Bronchial epithelial cell (primary cell): ENCODE measurements around the gene RTL5. TPM values are rescaled to one million over a fixed set of nuclear protein-coding genes. Genes with fewer than 3 reads are reported as not detected.

Source experiments
- DNase-seq: peaks from one replicate; pipeline ENCODE4 v3.0.0-alpha.2; 2010; ENCODE audit warnings: low read depth
- FAIRE-seq: peaks from 2 replicates; lab custom pipeline; 2011; peaks lifted over from hg19 to GRCh38; lab: Jason Lieb, UNC
- H3K27me3 ChIP-seq: 2 replicates; pipeline ENCODE4 v1.5.1; 2011; ENCODE audit warnings: low read length; ENCODE audit not compliant: control insufficient read depth, insufficient read depth
- H3K36me3 ChIP-seq: 2 replicates; pipeline ENCODE4 v1.5.1; 2011; ENCODE audit warnings: low read length; ENCODE audit not compliant: control insufficient read depth, insufficient read depth
- H3K4me3 ChIP-seq: 2 replicates; pipeline ENCODE4 v1.5.1; 2011; ENCODE audit warnings: mild to moderate bottlenecking, low read depth, low read length, control low read depth
- total RNA-seq: library from RNA; depleted of rRNA; stranded (reverse); fragments of >200 nt; gene quantifications from 2 replicates; pipeline ENCODE4 v1.2.1, GENCODE V29; 2014
- TF ChIP-seq, protein P1 (sequence below): IDR thresholded peaks from 2 replicates; pipeline ENCODE4 v1.5.1; 2011; ENCODE audit warnings: mild to moderate bottlenecking, moderate library complexity, low read length, control low read depth, inconsistent platforms; ENCODE audit not compliant: insufficient read depth, severe bottlenecking

RTL5 gene
- total RNA-seq, 1 donor from 2014 or later: not detected

DNA sequence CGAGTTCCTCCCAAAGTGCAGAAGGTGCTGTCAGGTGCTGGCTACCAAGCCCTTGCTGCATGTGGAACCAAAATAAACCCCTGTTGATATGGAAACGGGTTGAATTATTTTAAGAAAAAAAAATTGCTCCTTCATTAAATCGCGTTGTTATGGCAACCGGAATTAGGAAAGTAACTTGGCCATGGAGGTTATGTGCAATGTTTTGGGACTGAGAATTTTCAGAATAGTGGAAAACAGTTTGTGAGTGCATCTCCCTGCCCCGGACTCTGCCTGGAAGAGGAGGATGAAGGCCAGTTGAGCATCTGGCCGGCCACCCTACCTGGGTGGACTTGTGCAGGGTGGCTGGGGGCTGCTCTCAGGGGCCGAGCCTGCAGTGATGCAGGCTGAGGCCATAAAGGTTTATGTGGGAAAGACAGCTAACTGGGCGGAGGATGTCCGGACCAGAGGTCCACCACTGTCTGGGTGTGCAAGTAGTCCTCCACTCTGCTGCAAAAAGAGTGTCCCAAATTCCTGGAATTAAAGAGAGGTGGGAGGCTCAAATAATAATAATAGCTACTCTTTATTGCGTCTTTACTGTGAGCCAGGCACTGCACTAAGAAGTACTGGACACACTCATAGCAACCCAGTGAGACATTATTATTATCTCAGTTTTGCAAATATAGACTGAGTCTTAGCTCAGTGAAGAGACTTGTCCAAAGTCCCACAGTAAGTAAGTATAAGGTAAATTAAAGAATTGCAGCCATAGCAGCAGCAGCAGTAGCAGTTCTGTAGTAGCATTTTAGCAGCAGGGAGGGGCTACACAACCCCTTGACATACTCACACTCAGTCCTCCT lies 20.6 kb downstream of the RTL5 start:
- FAIRE-seq: no peak
- DNase-seq: no peak
- Histone ChIP-seq H3K4me3 (no peak overlapping the region), H3K36me3 (no peaks in the 10 kb centered on the region), H3K27me3 (no peaks in the 10 kb centered on the region)
- TF ChIP-seq, protein P1, sequence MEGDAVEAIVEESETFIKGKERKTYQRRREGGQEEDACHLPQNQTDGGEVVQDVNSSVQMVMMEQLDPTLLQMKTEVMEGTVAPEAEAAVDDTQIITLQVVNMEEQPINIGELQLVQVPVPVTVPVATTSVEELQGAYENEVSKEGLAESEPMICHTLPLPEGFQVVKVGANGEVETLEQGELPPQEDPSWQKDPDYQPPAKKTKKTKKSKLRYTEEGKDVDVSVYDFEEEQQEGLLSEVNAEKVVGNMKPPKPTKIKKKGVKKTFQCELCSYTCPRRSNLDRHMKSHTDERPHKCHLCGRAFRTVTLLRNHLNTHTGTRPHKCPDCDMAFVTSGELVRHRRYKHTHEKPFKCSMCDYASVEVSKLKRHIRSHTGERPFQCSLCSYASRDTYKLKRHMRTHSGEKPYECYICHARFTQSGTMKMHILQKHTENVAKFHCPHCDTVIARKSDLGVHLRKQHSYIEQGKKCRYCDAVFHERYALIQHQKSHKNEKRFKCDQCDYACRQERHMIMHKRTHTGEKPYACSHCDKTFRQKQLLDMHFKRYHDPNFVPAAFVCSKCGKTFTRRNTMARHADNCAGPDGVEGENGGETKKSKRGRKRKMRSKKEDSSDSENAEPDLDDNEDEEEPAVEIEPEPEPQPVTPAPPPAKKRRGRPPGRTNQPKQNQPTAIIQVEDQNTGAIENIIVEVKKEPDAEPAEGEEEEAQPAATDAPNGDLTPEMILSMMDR: no peak

DNA sequence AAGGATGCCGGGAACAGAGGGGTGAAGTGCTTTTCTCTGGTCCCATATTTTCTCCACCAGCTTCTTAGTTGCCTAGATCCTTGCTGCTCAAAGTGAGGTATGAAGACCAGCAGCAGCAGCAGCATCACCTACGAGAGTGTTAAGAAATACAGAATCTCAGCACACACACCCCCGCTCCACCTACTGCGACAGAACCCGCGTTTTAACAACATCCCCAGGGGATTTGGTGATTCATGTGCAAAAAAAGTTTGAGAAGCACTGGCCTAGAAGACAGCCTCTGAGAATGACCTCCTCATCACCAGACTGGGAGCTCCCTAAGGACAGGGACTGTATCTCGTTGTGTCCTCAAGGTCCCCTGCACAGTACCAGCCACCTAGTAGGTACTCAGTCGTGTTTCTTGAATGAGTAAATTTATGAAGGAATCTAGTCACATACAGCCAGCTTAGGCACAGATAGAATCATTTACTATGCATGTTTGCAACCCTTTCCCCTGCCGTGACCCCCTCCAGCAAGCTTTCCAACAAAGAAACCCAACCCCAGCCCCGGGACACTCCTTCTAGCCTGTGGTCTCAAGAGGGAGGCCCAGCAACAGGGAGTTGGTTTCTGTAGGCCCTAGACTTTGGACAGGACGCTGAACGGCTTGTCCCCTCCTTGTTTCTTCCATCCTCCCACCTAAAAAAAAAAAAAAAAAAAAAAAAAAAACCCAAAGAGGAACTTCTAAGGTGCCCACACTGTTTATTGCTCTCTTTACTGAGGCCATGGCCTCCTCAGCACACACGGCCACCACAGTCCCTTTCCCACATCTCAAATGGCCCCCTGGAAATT lies 21.5 kb downstream of the RTL5 start:
- no peak for FAIRE-seq
- TF ChIP-seq, protein P1: no peak
- H3K27me3 ChIP-seq: no peaks in the 10 kb centered on the region
- DNase-seq: no peak
- H3K4me3 ChIP-seq: no peak overlapping the region
- no peaks in the 10 kb centered on the region for H3K36me3 ChIP-seq

DNA sequence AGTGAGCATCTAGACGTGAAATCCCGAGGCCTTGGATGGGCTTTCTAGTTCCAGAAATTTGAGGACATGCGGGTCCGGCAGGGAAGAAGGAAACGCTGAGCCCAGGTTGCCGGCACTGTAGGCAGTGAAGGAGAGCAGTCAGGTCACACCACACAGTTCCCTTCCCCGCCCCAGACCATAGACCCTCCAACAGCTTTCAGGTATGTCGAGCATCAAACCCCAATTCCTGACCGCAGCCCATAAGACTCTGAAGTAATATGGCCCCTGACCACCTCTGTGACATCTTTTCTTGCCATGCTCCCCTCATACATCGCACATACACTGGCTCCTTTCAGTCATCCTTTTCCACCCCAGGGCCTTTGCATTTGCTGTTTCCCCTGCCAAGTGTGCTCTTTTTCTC lies 23.0 kb downstream of the RTL5 start:
- DNase-seq (no peak), FAIRE-seq (no peak)

DNA sequence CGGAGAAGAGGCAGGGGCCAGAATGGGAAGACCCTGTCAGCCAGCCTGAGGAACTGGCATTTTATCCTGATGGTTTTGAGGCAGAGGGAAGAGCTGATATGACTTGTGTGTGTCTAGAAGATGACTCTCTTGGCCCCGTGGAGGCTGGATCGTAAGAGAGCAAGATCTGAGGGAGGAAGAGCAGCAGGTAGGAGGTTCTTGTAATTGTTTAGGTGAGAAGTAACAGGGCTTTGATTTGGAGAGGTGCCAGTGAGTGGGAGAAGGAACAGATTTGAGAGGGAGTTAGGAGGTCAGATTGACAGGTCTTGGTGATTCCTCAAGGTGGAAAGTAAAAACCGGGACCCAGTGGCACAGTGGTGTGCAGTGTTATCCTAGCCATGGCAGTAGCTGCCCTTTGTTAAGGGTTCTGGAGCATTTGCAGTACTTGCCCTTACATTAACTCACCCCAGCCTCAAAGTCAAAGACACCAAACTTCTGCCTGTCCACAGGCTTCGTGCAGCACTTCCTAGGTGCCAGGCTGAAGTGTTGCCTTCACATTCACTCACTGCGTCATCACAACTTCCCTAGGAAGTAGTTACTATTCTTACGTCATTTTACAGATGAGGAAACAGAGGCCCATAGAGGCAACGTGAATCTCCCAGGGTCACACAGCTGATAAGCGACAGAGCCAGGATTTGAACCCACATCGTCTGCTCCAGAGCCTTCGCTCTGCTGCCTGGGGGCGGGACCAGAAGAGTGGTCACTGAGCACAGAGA lies 23.7 kb downstream of the RTL5 start:
- H3K36me3 ChIP-seq: no peaks in the 10 kb centered on the region
- TF ChIP-seq, protein P1: no peak
- FAIRE-seq (no peak), DNase-seq (no peak)
- H3K4me3 ChIP-seq: no peak overlapping the region
- no peaks in the 10 kb centered on the region for H3K27me3 ChIP-seq

More for the DNA sequence above, 23.0 kb downstream of the RTL5 start:
- Histone ChIP-seq H3K27me3 (no peaks in the 10 kb centered on the region), H3K36me3 (no peaks in the 10 kb centered on the region), H3K4me3 (no peak overlapping the region)
- TF ChIP-seq, protein P1: no peak

DNA sequence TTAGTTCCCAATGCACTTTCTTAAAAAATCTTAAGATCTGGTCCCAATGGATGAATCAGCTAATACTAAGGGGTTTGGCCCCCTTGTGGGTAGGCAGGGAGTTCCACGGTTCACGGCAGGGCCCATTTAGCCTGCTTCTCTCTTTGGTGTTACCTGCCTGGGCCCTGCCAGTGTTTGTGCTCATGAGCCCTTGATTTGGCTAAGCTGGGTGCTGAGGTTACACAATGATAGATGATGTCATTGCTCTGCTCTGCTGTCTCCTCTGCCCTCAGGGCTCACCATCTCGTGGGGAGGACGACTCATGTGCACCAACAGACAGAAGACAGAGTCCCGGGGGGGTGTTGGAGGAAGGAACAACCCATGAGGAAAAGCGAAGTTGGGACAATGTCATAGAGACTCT lies 24.4 kb downstream of the RTL5 start:
- Histone ChIP-seq H3K27me3 (no peaks in the 10 kb centered on the region), H3K4me3 (no peak overlapping the region), H3K36me3 (no peaks in the 10 kb centered on the region)
- DNase-seq: peak; percentile 75
- no peak for FAIRE-seq
- TF ChIP-seq, protein P1: no peak
